Vagina (tissue), 2 donors: ENCODE measurements around the gene BCL11A.

Experiments used
- POLR2AphosphoS5 ChIP-seq, 2 donors: sonication (generic); formaldehyde crosslinking; IDR thresholded peaks; one replicate each; pipeline ENCODE4 v1.9.0; 2017; ENCODE audit warnings: antibody characterized with exemption in 2 of 2, mild to moderate bottlenecking in 2 of 2, low read depth in 1 of 2; ENCODE audit not compliant: insufficient read depth in 1 of 2
- TF ChIP-seq, protein P1 (sequence below), 3 experiments: fragments of 450-650 bp in 2 of 3; fragments of 200-600 bp in 1 of 3; sonication (generic) in 1 of 3; IDR thresholded peaks; one replicate each; pipeline ENCODE4 v1.5.1; 2017 to 2019; ENCODE audit warnings: antibody characterized with exemption in 3 of 3, mild to moderate bottlenecking in 2 of 3, moderate library complexity in 2 of 3

DNA sequence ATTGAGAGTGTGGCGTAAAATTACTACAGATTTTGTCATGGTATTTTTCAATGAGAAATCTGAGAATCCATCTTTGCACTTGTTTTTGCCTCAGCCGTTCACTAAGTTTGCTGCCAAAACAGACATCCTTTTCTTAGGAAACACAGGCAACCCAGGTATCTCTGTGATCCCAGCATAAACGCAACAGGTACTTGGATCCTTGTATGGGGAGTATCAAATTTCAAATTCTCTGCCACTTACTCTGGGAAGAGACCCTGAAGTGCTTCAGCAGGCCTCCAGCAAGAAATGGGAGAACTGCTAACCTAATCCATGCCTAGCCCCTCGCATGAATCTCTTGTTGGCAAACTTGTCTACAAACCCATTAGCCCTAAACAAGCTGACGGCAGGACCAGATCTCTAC lies 83.1 kb downstream of the BCL11A start:
- TF ChIP-seq, protein P1, sequence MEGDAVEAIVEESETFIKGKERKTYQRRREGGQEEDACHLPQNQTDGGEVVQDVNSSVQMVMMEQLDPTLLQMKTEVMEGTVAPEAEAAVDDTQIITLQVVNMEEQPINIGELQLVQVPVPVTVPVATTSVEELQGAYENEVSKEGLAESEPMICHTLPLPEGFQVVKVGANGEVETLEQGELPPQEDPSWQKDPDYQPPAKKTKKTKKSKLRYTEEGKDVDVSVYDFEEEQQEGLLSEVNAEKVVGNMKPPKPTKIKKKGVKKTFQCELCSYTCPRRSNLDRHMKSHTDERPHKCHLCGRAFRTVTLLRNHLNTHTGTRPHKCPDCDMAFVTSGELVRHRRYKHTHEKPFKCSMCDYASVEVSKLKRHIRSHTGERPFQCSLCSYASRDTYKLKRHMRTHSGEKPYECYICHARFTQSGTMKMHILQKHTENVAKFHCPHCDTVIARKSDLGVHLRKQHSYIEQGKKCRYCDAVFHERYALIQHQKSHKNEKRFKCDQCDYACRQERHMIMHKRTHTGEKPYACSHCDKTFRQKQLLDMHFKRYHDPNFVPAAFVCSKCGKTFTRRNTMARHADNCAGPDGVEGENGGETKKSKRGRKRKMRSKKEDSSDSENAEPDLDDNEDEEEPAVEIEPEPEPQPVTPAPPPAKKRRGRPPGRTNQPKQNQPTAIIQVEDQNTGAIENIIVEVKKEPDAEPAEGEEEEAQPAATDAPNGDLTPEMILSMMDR (IDR thresholded peaks at IDR 0.05): no peak
- TF ChIP-seq POLR2AphosphoS5 (IDR thresholded peaks at IDR 0.05; ENCODE audit: insufficient read depth in 1 of 2, low read depth in 1 of 2): no peak
